Epithelial cell of proximal tubule (primary cell): Measurements from ENCODE around the gene LEMD1. TPM values are rescaled to one million over a fixed set of nuclear protein-coding genes. Genes with fewer than 3 reads are reported as not detected.
"Not testable (repeated sequence)": the region's sequence is repeated elsewhere in the genome, so short reads cannot be mapped to it uniquely, and the experiment has no call there.

Experiments used
- DNase-seq: peaks from one replicate; pipeline ENCODE4 v3.0.0-alpha.2; 2011; ENCODE audit warnings: low read depth
- H3K4me3 ChIP-seq: 2 replicates; pipeline ENCODE4 v1.5.1; 2011; ENCODE audit warnings: low read depth, mild to moderate bottlenecking, low read length
- total RNA-seq: library from RNA; depleted of rRNA; stranded (reverse); fragments of >200 nt; gene quantifications from 2 replicates; pipeline ENCODE4 v1.2.3, GENCODE V29; 2015
- TF ChIP-seq, protein P1 (sequence below): conservative IDR thresholded peaks from 2 replicates; pipeline ENCODE4 v1.5.1; 2012; ENCODE audit warnings: low read depth, mild to moderate bottlenecking, low read length

Gene LEMD1
- total RNA-seq, 1 donor from 2014 or later: 0.52 TPM

- H3K4me3 ChIP-seq: no peak overlapping the region
- TF ChIP-seq, protein P1, sequence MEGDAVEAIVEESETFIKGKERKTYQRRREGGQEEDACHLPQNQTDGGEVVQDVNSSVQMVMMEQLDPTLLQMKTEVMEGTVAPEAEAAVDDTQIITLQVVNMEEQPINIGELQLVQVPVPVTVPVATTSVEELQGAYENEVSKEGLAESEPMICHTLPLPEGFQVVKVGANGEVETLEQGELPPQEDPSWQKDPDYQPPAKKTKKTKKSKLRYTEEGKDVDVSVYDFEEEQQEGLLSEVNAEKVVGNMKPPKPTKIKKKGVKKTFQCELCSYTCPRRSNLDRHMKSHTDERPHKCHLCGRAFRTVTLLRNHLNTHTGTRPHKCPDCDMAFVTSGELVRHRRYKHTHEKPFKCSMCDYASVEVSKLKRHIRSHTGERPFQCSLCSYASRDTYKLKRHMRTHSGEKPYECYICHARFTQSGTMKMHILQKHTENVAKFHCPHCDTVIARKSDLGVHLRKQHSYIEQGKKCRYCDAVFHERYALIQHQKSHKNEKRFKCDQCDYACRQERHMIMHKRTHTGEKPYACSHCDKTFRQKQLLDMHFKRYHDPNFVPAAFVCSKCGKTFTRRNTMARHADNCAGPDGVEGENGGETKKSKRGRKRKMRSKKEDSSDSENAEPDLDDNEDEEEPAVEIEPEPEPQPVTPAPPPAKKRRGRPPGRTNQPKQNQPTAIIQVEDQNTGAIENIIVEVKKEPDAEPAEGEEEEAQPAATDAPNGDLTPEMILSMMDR: no peak
- DNase-seq: no peak
Observed at GRCh38 chr1:205392650-205393049, 29.2 kb downstream of the LEMD1 start.

GRCh38 chr1:205391386-205391785 is 30.5 kb downstream of the LEMD1 start:
- DNase-seq: no peak
- TF ChIP-seq, protein P1: no peak
- H3K4me3 ChIP-seq: no peak overlapping the region

GRCh38 chr1:205387845-205388244 is 34.0 kb downstream of the LEMD1 start:
- H3K4me3 ChIP-seq: no peak overlapping the region
- no peak for DNase-seq
- TF ChIP-seq, protein P1: no peak

GRCh38 chr1:205382990-205383389 is 38.9 kb downstream of the LEMD1 start:
- DNase-seq, H3K4me3 ChIP-seq: not testable (repeated sequence)

GRCh38 chr1:205382561-205382960 is 39.3 kb downstream of the LEMD1 start:
- DNase-seq: no peak
- H3K4me3 ChIP-seq: no peak overlapping the region
- TF ChIP-seq, protein P1: no peak

DNA sequence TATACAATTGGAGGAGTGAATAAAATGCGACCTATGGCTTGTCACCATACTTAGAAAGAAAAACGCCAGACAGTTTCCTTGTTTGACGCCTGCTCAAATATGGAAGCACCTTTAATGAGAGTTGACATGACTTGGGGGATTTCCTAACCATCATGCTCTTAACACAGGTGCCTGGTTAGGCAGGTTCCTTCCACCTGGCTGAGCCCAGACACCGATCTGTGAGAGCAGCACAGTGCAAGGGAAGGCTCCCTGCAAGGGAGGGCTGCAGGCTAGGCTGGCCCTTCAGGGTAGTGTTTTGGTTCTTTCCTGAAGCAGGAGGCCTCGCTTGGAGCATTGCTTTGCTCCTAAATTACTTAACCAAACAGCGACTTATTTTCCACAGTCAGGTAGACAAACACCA is 40.6 kb downstream of the LEMD1 start:
- TF ChIP-seq, protein P1: no peak
- DNase-seq: no peak
- no peak overlapping the region for H3K4me3 ChIP-seq

GRCh38 chr1:205380882-205381281 is 41.0 kb downstream of the LEMD1 start:
- H3K4me3 ChIP-seq: no peak overlapping the region
- TF ChIP-seq, protein P1: no peak
- no peak for DNase-seq

GRCh38 chr1:205379056-205379455 is 42.8 kb downstream of the LEMD1 start:
- TF ChIP-seq, protein P1: no peak
- DNase-seq: no peak
- H3K4me3 ChIP-seq: no peak overlapping the region
